HL-60 (cell line): Measurements from ENCODE around the gene CACNA2D1.

Source experiments
- GABPA ChIP-seq: IDR thresholded peaks from 2 replicates; pipeline ENCODE4 v1.6.1; 2012; ENCODE audit warnings: low read depth
- TF ChIP-seq, protein P1 (sequence below): IDR thresholded peaks from one replicate; pipeline ENCODE4 v1.5.1; 2011; ENCODE audit warnings: low read length, control low read depth, inconsistent platforms; ENCODE audit not compliant: insufficient read depth

DNA sequence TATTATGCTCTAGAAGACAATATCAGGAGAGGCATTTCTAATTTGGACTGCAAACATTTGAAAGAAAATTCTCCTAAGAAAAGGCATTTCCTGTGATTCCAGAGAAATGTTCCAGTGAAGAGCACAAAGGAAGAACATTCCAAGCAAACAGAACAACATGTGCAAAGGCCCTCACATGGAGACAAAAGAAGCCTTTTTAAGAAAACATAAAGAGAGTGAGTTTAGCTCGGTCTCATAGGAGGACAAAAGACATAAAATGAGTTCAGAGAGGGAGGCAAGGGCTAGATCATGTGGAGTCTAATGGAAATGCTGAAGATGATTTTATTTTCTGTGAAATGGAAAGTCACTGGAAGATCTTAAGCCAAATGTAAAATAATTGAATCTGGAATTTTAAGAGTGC is 404.0 kb downstream of the CACNA2D1 start:
- TF ChIP-seq, protein P1, sequence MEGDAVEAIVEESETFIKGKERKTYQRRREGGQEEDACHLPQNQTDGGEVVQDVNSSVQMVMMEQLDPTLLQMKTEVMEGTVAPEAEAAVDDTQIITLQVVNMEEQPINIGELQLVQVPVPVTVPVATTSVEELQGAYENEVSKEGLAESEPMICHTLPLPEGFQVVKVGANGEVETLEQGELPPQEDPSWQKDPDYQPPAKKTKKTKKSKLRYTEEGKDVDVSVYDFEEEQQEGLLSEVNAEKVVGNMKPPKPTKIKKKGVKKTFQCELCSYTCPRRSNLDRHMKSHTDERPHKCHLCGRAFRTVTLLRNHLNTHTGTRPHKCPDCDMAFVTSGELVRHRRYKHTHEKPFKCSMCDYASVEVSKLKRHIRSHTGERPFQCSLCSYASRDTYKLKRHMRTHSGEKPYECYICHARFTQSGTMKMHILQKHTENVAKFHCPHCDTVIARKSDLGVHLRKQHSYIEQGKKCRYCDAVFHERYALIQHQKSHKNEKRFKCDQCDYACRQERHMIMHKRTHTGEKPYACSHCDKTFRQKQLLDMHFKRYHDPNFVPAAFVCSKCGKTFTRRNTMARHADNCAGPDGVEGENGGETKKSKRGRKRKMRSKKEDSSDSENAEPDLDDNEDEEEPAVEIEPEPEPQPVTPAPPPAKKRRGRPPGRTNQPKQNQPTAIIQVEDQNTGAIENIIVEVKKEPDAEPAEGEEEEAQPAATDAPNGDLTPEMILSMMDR, result no peak
- TF ChIP-seq GABPA, result no peak
